Activated T-helper 1 cell treated with anti-CD3 and anti-CD28 coated beads, Interleukin-12 subunit alpha, Interleukin-12 subunit beta, Interleukin-2, Interleukin-4 antibody, amounts not matched to agents 30 ng/mL and 10 ng/mL and 1 ng/mL, durations not matched to agents 14 hours and 24 hours and 36 hours (primary cell): ENCODE data around the gene OR1N1. TPM values are rescaled to one million over a fixed set of nuclear protein-coding genes. Genes with fewer than 3 reads are reported as not detected.
"Not testable (repeated sequence)": the region's sequence is repeated elsewhere in the genome, so short reads cannot be mapped to it uniquely, and the experiment has no call there.

ENCODE experiments used
- DNase-seq: peaks from one replicate; pipeline ENCODE4 v3.0.0; 2021; ENCODE audit warnings: low spot score
- H3K27ac Mint-ChIP-seq: one replicate; pipeline ENCODE4 v1.8.0; 2021; ENCODE audit warnings: mild to moderate bottlenecking, mixed read lengths
- H3K27me3 Mint-ChIP-seq: one replicate; pipeline ENCODE4 v1.8.0; 2022; ENCODE audit warnings: mild to moderate bottlenecking, moderate library complexity, mixed read lengths; ENCODE audit not compliant: insufficient read depth
- H3K36me3 Mint-ChIP-seq: one replicate; pipeline ENCODE4 v1.8.0; 2021; ENCODE audit warnings: low read depth, mixed read lengths
- H3K4me1 Mint-ChIP-seq: one replicate; pipeline ENCODE4 v1.8.0; 2021; ENCODE audit warnings: low read depth, mixed read lengths
- H3K4me3 Mint-ChIP-seq: one replicate; pipeline ENCODE4 v1.8.0; 2021; ENCODE audit warnings: mild to moderate bottlenecking, moderate library complexity, mixed read lengths
- H3K9me3 Mint-ChIP-seq: one replicate; pipeline ENCODE4 v1.8.0; 2021; ENCODE audit warnings: mixed read lengths
- intact Hi-C: fragments of 100-400 bp; cut with micrococcal nuclease; formaldehyde crosslinking; loops from one replicate; pipeline ENCODE4 v1.15.1; 2024
- total RNA-seq: library from RNA; stranded (reverse); gene quantifications from 2 replicates; pipeline ENCODE4 v1.2.3, GENCODE V29; 2022

Gene OR1N1, protein sequence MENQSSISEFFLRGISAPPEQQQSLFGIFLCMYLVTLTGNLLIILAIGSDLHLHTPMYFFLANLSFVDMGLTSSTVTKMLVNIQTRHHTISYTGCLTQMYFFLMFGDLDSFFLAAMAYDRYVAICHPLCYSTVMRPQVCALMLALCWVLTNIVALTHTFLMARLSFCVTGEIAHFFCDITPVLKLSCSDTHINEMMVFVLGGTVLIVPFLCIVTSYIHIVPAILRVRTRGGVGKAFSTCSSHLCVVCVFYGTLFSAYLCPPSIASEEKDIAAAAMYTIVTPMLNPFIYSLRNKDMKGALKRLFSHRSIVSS
- not detected in 2 replicates for total RNA-seq

DNA sequence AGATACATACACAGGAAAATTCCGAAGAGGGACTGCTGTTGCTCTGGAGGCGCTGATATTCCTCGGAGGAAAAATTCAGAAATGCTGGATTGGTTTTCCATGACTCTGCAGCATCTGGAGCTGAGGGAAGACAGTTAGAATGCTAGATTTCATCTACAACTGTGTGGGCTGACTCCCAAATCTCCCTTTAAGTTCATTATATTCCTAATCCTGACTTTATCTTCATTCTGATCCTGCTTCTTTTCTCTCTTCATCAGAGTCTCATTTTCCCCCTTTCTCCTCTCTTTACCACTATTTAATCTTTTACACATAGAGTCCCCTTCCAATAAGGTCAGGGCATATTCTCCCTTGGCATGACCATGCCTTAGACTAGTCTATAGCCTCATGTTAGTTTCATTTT lies at the start of gene OR1N1:
OR1N1 (minus strand) TSS at position 101 of the 400 bp plus-strand sequence; CDS start at position 101, 0 bp downstream.
- H3K36me3 Mint-ChIP-seq: no peaks in the 10 kb centered on the region

DNA sequence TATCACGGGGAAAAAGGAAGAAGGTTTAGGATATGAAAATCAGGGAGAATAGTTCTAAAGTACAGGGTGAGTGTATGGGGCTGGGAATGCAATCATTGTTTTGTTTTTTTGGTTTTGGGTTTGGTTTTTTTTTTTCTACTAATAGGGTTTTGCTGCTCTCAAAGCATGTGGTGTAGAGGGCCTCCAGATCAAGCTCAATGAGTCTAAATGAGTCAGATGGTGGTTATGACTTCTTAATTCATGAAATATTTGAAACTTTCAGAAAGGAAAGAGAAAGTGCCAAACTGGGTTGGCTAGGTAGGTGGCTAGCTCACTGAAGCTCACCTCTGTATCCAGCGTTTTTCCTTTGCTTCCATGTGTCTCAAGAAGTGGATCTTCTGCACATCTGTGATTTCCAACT lies 45.4 kb upstream of the OR1N1 start:
- Mint-ChIP-seq H3K27me3 (peaks cover 2% of the 10 kb centered on the region), H3K36me3 (no peaks in the 10 kb centered on the region), H3K9me3 (no peaks in the 10 kb centered on the region), H3K27ac (no peak overlapping the region), H3K4me1 (no peaks in the 10 kb centered on the region), H3K4me3 (no peak overlapping the region)
- DNase-seq: no peak
- intact Hi-C loops: no loop called here

More for the DNA sequence above, at the start of gene OR1N1:
- Mint-ChIP-seq H3K9me3 (no peaks in the 10 kb centered on the region), H3K4me3 (no peak within 1 kb of the TSS), H3K4me1 (no peaks in the 10 kb centered on the region), H3K27me3 (no peaks in the 10 kb centered on the region), H3K27ac (no peak within 1 kb of the TSS)
- DNase-seq: no peak
- intact Hi-C loops: no loop called here

GRCh38 chr9:122567901-122568300 lies 40.8 kb upstream of the OR1N1 start:
- H3K27ac Mint-ChIP-seq: no peak overlapping the region
- DNase-seq: no peak
- no peaks in the 10 kb centered on the region for H3K27me3 Mint-ChIP-seq
- no peak overlapping the region for H3K4me3 Mint-ChIP-seq
- H3K4me1 Mint-ChIP-seq: no peaks in the 10 kb centered on the region
- peaks cover under 1% of the 10 kb centered on the region for H3K9me3 Mint-ChIP-seq
- H3K36me3 Mint-ChIP-seq: no peaks in the 10 kb centered on the region
- intact Hi-C loops: no loop called here

- peak overlapping the region; percentile 16 for H3K27ac Mint-ChIP-seq
- peaks cover 5% of the 10 kb centered on the region for H3K27me3 Mint-ChIP-seq
- no peak overlapping the region for H3K4me3 Mint-ChIP-seq
- peaks cover 13% of the 10 kb centered on the region for H3K9me3 Mint-ChIP-seq
- no peak for DNase-seq
- intact Hi-C loops: no loop called here
- H3K4me1 Mint-ChIP-seq: peaks cover 5% of the 10 kb centered on the region
- no peaks in the 10 kb centered on the region for H3K36me3 Mint-ChIP-seq
Observed at GRCh38 chr9:122562134-122562760, 35.2 kb upstream of the OR1N1 start.

GRCh38 chr9:122561446-122561845 lies 34.4 kb upstream of the OR1N1 start:
- H3K4me1 Mint-ChIP-seq: peaks cover 5% of the 10 kb centered on the region
- H3K36me3 Mint-ChIP-seq: no peaks in the 10 kb centered on the region

GRCh38 chr9:122552812-122553211 lies 25.7 kb upstream of the OR1N1 start, which contains the start of gene OR1N2:
Gene OR1N2, plus strand, starts transcription at chr9:122553112. Its CDS starts 100 bp downstream, at chr9:122553212.
- no peak for DNase-seq

More at GRCh38 chr9:122561446-122561845, 34.4 kb upstream of the OR1N1 start:
- DNase-seq: no peak
- peaks cover 5% of the 10 kb centered on the region for H3K27me3 Mint-ChIP-seq
- H3K4me3 Mint-ChIP-seq: no peak overlapping the region
- intact Hi-C loops: no loop called here
- H3K9me3 Mint-ChIP-seq: peaks cover 13% of the 10 kb centered on the region
- no peak overlapping the region for H3K27ac Mint-ChIP-seq

GRCh38 chr9:122551371-122551770 lies 24.3 kb upstream of the OR1N1 start:
- no peaks in the 10 kb centered on the region for H3K36me3 Mint-ChIP-seq
- H3K9me3 Mint-ChIP-seq: no peaks in the 10 kb centered on the region

More at GRCh38 chr9:122552812-122553211, 25.7 kb upstream of the OR1N1 start, which contains the start of gene OR1N2:
- no peaks in the 10 kb centered on the region for H3K9me3 Mint-ChIP-seq
- no peaks in the 10 kb centered on the region for H3K4me1 Mint-ChIP-seq
- no peaks in the 10 kb centered on the region for H3K36me3 Mint-ChIP-seq
- H3K4me3 Mint-ChIP-seq: no peak within 1 kb of the TSS
- peaks cover 6% of the 10 kb centered on the region for H3K27me3 Mint-ChIP-seq
- intact Hi-C loops: no loop called here
- no peak within 1 kb of the TSS for H3K27ac Mint-ChIP-seq

DNA sequence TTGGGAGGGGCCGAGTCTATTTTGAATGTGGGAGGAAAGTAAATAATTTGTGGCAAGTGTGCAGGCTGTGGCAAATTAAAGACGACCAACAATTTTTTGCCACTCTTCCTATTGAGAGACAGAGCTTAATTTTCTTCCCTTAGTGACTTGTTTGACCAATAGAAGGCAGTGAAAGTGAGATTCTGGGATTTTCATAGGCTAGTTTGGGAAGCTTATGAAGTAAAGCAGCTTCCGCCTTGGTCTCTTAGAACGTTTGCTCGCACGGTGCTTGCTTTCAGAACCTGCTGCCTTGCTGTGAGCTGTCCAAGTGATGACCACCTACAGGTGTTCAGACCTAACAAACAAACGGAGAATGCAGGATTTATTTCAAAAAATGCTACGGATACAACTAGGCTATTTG lies 19.1 kb upstream of the OR1N1 start:
- intact Hi-C loops: no loop called here
- H3K36me3 Mint-ChIP-seq: no peaks in the 10 kb centered on the region
- H3K27ac Mint-ChIP-seq: no peak overlapping the region
- DNase-seq: no peak
- H3K4me1 Mint-ChIP-seq: no peaks in the 10 kb centered on the region
- peaks cover 5% of the 10 kb centered on the region for H3K27me3 Mint-ChIP-seq
- no peak overlapping the region for H3K4me3 Mint-ChIP-seq
- no peaks in the 10 kb centered on the region for H3K9me3 Mint-ChIP-seq

More at GRCh38 chr9:122551371-122551770, 24.3 kb upstream of the OR1N1 start:
- DNase-seq: no peak
- H3K4me1 Mint-ChIP-seq: no peaks in the 10 kb centered on the region
- intact Hi-C loops: no loop called here
- no peak overlapping the region for H3K27ac Mint-ChIP-seq
- peaks cover 6% of the 10 kb centered on the region for H3K27me3 Mint-ChIP-seq
- H3K4me3 Mint-ChIP-seq: no peak overlapping the region

GRCh38 chr9:122538757-122539156 lies 11.7 kb upstream of the OR1N1 start:
- intact Hi-C loops: no loop called here
- no peak overlapping the region for H3K4me3 Mint-ChIP-seq

GRCh38 chr9:122537066-122537465 lies 10.0 kb upstream of the OR1N1 start:
- H3K36me3 Mint-ChIP-seq, DNase-seq, H3K27me3 Mint-ChIP-seq, H3K9me3 Mint-ChIP-seq, H3K27ac Mint-ChIP-seq, intact Hi-C loops, H3K4me3 Mint-ChIP-seq, H3K4me1 Mint-ChIP-seq: not testable (repeated sequence)

More at GRCh38 chr9:122538757-122539156, 11.7 kb upstream of the OR1N1 start:
- DNase-seq: no peak
- H3K27ac Mint-ChIP-seq: no peak overlapping the region
- H3K27me3 Mint-ChIP-seq: peaks cover 9% of the 10 kb centered on the region
- H3K9me3 Mint-ChIP-seq: peaks cover 6% of the 10 kb centered on the region
- H3K36me3 Mint-ChIP-seq: no peaks in the 10 kb centered on the region
- H3K4me1 Mint-ChIP-seq: no peaks in the 10 kb centered on the region

- peaks cover 6% of the 10 kb centered on the region for H3K9me3 Mint-ChIP-seq
- H3K4me3 Mint-ChIP-seq: no peak overlapping the region
- no peaks in the 10 kb centered on the region for H3K4me1 Mint-ChIP-seq
- H3K27ac Mint-ChIP-seq: no peak overlapping the region
- intact Hi-C loops: no loop called here
- no peaks in the 10 kb centered on the region for H3K36me3 Mint-ChIP-seq
- DNase-seq: no peak
- H3K27me3 Mint-ChIP-seq: peaks cover 3% of the 10 kb centered on the region
Observed at GRCh38 chr9:122536134-122536533, 9.0 kb upstream of the OR1N1 start.

DNA sequence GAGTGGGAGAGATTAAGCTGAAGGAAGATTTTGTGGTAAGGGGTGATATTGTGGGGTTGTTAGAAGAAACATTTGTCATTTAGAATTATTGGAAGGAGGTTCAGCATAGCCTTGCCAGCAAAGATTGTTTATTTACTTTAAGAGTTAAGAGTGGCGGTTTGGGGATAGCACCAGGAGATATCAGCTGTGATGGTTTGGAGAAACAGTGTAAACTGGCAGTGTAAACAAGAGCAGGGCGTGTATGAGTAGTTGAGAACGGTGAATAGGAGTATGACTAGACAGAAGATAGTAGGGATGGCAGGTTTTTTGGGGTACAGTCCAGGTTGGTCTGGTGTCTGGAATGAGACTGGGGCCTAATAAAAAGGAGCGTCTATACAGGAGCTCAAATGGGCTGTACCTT lies 4.1 kb upstream of the OR1N1 start:
- H3K36me3 Mint-ChIP-seq, intact Hi-C loops, H3K4me3 Mint-ChIP-seq, DNase-seq, H3K27me3 Mint-ChIP-seq, H3K27ac Mint-ChIP-seq, H3K4me1 Mint-ChIP-seq, H3K9me3 Mint-ChIP-seq: not testable (repeated sequence)

DNA sequence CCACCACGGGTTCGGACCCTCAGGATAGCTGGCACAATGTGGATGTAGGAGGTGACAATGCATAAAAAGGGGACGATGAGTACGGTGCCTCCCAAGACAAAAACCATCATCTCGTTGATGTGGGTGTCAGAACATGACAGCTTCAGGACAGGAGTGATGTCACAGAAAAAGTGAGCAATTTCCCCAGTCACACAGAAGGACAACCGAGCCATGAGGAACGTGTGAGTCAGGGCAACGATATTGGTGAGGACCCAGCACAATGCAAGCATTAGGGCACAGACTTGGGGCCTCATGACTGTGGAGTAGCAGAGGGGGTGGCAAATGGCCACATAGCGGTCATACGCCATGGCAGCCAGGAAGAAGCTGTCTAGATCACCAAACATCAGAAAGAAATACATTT lies 491 bp downstream of the OR1N1 start:
- DNase-seq: no peak
- H3K27ac Mint-ChIP-seq: no peak overlapping the region
- H3K4me1 Mint-ChIP-seq: no peaks in the 10 kb centered on the region
- no peaks in the 10 kb centered on the region for H3K27me3 Mint-ChIP-seq
- H3K4me3 Mint-ChIP-seq: no peak overlapping the region
- H3K36me3 Mint-ChIP-seq: no peaks in the 10 kb centered on the region
- H3K9me3 Mint-ChIP-seq: no peaks in the 10 kb centered on the region
- intact Hi-C loops: no loop called here
